GM11168 (cell line): Measurements from ENCODE around the gene PDE6B.
"Not testable (repeated sequence)": the region's sequence is repeated elsewhere in the genome, so short reads cannot be mapped to it uniquely, and the experiment has no call there.

Experiments
- in situ Hi-C: fragments of 300-500 bp; cut with MboI; formaldehyde crosslinking; loops from one replicate; pipeline ENCODE4 v1.12.0; 2022; ENCODE audit warnings: low sequenced_read_pairs; ENCODE audit not compliant: unreplicated experiment

Gene PDE6B

GRCh38 chr4:680928-681645, 55.7 kb downstream of the PDE6B start:
- in situ Hi-C loops, result no loop called here

GRCh38 chr4:681736-682451, 56.5 kb downstream of the PDE6B start:
- in situ Hi-C loops, result no loop called here

- in situ Hi-C loops, result no loop called here
Observed at GRCh38 chr4:682490-683172, 57.3 kb downstream of the PDE6B start.

GRCh38 chr4:683247-683897, 58.0 kb downstream of the PDE6B start:
- in situ Hi-C loops, result no loop called here

GRCh38 chr4:683982-684622, 58.7 kb downstream of the PDE6B start:
- in situ Hi-C loops, result no loop called here

GRCh38 chr4:684623-685327, 59.4 kb downstream of the PDE6B start:
- in situ Hi-C loops, result no loop called here

- in situ Hi-C loops, result no loop called here
Observed at GRCh38 chr4:685679-686412, 60.5 kb downstream of the PDE6B start.

- in situ Hi-C loops, result no loop called here
Observed at GRCh38 chr4:686413-687040, 61.2 kb downstream of the PDE6B start.

- in situ Hi-C loops, result no loop called here
Observed at GRCh38 chr4:687048-687970, 61.9 kb downstream of the PDE6B start.

- in situ Hi-C loops, result no loop called here
Observed at GRCh38 chr4:687971-688853, 62.8 kb downstream of the PDE6B start.

- in situ Hi-C loops, result no loop called here
Observed at GRCh38 chr4:688854-689681, 63.7 kb downstream of the PDE6B start, which contains the start of gene SLC49A3. TSS of gene SLC49A3 (minus strand) at chr4:689151. CDS start at chr4:689127, 24 bp downstream.

- in situ Hi-C loops, result no loop called here
Observed at GRCh38 chr4:689723-690122, 64.3 kb downstream of the PDE6B start.

GRCh38 chr4:692771-693554, 67.6 kb downstream of the PDE6B start:
- in situ Hi-C loops, result no loop called here

- in situ Hi-C loops, result not testable (repeated sequence)
Observed at GRCh38 chr4:694341-694940, 69.1 kb downstream of the PDE6B start.
